ENCODE results near the gene ANKRD12. TPM values are rescaled to one million over a fixed set of nuclear protein-coding genes. Genes with fewer than 3 reads are reported as not detected.

Gene ANKRD12
- total and polyA plus RNA-seq, 12 donors: 14.1 to 91.2 (median 36.5) TPM

- no peak for TF ChIP-seq CTCF (IDR thresholded peaks at IDR 0.05)
- peak; percentile 35 to 67 for TF ChIP-seq POLR2A (IDR thresholded peaks at IDR 0.05)
- H3K4me1 ChIP-seq (replicated peaks in 1 of 2): peaks cover 24 to 57% of the 10 kb centered on the region in 2 donors
Measured at GRCh38 chr18:9137168-9138066, 836 bp downstream of the ANKRD12 start.

GRCh38 chr18:9139400-9140039, 2.9 kb downstream of the ANKRD12 start:
- intact Hi-C loops (cut with DNase I): no loop called here
- Histone ChIP-seq H3K36me3 (replicated peaks in 1 of 2) (peaks cover 0 to 6% of the 10 kb centered on the region in 2 donors), H3K27ac (no peak overlapping the region), H3K4me3 (peak overlapping the region in 1 of 4 donors; percentile 80), H3K27me3 (no peaks in the 10 kb centered on the region), H3K4me1 (replicated peaks in 1 of 2) (peaks cover 24 to 74% of the 10 kb centered on the region in 2 donors), H3K9me3 (replicated peaks in 1 of 3) (no peaks in the 10 kb centered on the region)
- TF ChIP-seq POLR2A (IDR thresholded peaks at IDR 0.05): no peak
- no peak for TF ChIP-seq CTCF (IDR thresholded peaks at IDR 0.05)
- DNase-seq: no peak
- 64 to 78% (median 68%) methylated on average over 7 of the region's 7 CpGs for WGBS, 4 donors

More at GRCh38 chr18:9137168-9138066, 836 bp downstream of the ANKRD12 start:
- Histone ChIP-seq H3K36me3 (replicated peaks in 1 of 2) (peaks cover 0 to 21% of the 10 kb centered on the region in 2 donors), H3K27ac (peak overlapping the region; percentile 96 to 99 (median 99)), H3K9me3 (replicated peaks in 1 of 3) (no peaks in the 10 kb centered on the region), H3K27me3 (no peaks in the 10 kb centered on the region), H3K4me3 (peak overlapping the region; percentile 69 to 95 (median 79))
- intact Hi-C loops (cut with DNase I): no loop called here
- WGBS, 4 donors: 0 to 1% (median 0%) methylated on average over 16 to 95 of the region's 95 CpGs
- DNase-seq: peak; percentile 56 to 70 (median 68)

GRCh38 chr18:9140381-9140780, 3.8 kb downstream of the ANKRD12 start:
- peaks cover 22 to 75% of the 10 kb centered on the region in 2 donors for H3K4me1 ChIP-seq (replicated peaks in 1 of 2)
- 51 to 57% (median 55%) methylated on average over 2 of the region's 2 CpGs for whole genome bisulfite sequencing, 4 donors

More at GRCh38 chr18:9140381-9140780, 3.8 kb downstream of the ANKRD12 start:
- intact Hi-C loops (cut with DNase I): no loop called here
- no peak overlapping the region for H3K27ac ChIP-seq
- no peaks in the 10 kb centered on the region for H3K9me3 ChIP-seq (replicated peaks in 1 of 3)
- H3K4me3 ChIP-seq: peak overlapping the region in 1 of 4 donors; percentile 22
- no peak for TF ChIP-seq POLR2A (IDR thresholded peaks at IDR 0.05)
- TF ChIP-seq CTCF (IDR thresholded peaks at IDR 0.05): no peak
- H3K27me3 ChIP-seq: no peaks in the 10 kb centered on the region
- H3K36me3 ChIP-seq (replicated peaks in 1 of 2): no peaks in the 10 kb centered on the region
- DNase-seq: no peak
